ENCODE data around the gene UBR4. TPM values are rescaled to one million over a fixed set of nuclear protein-coding genes. Genes with fewer than 3 reads are reported as not detected.

Gene UBR4
- total and polyA plus RNA-seq, 12 donors: 60.0 to 115 (median 90.6) TPM

DNA sequence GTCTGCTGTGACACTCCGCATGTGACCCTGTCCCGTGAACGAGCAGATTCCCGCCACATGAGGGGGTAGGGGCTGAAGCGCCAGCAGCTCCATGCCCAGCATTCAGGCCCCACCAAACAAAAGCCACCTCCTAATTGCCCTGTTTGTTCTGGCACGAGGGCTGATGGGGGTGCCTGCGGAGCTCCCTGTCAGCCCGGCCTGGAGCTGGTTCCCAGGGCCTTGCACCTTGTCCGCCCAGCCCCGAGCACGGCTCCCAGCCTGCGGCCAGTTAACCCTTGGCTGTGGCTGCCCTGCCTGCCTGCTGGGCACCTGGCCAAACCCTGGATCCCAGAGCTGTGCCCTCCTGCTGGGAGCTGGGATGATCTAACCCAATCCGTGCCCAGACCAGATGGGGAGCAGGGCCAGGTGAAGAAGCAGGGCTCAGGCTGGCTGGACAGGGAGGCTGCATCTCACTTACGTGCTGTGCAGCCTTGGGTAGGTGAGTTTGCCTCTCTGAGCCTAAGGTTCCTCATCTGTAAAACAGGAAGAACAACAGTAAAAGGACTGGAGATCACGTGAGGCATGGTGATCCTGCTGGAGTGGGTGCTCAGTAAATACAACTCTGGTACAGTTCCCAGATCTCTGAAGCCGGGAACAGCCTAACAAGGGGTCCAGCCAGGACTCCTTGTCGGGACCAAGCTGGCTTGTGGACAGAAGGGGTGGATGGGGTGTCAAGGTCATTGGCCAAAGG is 142.7 kb downstream of the UBR4 start:
- H3K27me3 ChIP-seq: peaks cover 0 to 7% (median 0%) of the 10 kb centered on the region in 7 donors
- peaks cover 0 to 1% (median 0%) of the 10 kb centered on the region in 9 donors for H3K36me3 ChIP-seq
- no peak overlapping the region for H3K4me3 ChIP-seq
- ATAC-seq: peak in 1 of 8 donors; percentile 18
- TF ChIP-seq, protein P1, sequence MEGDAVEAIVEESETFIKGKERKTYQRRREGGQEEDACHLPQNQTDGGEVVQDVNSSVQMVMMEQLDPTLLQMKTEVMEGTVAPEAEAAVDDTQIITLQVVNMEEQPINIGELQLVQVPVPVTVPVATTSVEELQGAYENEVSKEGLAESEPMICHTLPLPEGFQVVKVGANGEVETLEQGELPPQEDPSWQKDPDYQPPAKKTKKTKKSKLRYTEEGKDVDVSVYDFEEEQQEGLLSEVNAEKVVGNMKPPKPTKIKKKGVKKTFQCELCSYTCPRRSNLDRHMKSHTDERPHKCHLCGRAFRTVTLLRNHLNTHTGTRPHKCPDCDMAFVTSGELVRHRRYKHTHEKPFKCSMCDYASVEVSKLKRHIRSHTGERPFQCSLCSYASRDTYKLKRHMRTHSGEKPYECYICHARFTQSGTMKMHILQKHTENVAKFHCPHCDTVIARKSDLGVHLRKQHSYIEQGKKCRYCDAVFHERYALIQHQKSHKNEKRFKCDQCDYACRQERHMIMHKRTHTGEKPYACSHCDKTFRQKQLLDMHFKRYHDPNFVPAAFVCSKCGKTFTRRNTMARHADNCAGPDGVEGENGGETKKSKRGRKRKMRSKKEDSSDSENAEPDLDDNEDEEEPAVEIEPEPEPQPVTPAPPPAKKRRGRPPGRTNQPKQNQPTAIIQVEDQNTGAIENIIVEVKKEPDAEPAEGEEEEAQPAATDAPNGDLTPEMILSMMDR (IDR thresholded peaks at IDR 0.05): no peak
- intact Hi-C loops (cut with DNase I): no loop called here
- no peak overlapping the region for H3K27ac ChIP-seq
- no peaks in the 10 kb centered on the region for H3K9me3 ChIP-seq
- peaks cover 0 to 27% (median 8%) of the 10 kb centered on the region in 9 donors for H3K4me1 ChIP-seq
- 49 to 51% methylated on average over 17 of the region's 17 CpGs for WGBS, 2 donors
- no peak for DNase-seq

GRCh38 chr1:19066874-19067181 is 143.2 kb downstream of the UBR4 start:
- no peaks in the 10 kb centered on the region for H3K36me3 ChIP-seq
- no peak overlapping the region for H3K27ac ChIP-seq
- H3K27me3 ChIP-seq: peaks cover 0 to 7% (median 0%) of the 10 kb centered on the region in 7 donors
- TF ChIP-seq, protein P1 (IDR thresholded peaks at IDR 0.05): no peak
- H3K9me3 ChIP-seq: no peaks in the 10 kb centered on the region
- peaks cover 0 to 27% (median 8%) of the 10 kb centered on the region in 9 donors for H3K4me1 ChIP-seq
- H3K4me3 ChIP-seq: no peak overlapping the region
- DNase-seq (no peak), ATAC-seq (peak in 3 of 8 donors; percentile 31 to 39 (median 38))
- intact Hi-C loops (cut with DNase I): no loop called here
- WGBS, 2 donors: 60 to 65% methylated on average over 10 of the region's 10 CpGs

DNA sequence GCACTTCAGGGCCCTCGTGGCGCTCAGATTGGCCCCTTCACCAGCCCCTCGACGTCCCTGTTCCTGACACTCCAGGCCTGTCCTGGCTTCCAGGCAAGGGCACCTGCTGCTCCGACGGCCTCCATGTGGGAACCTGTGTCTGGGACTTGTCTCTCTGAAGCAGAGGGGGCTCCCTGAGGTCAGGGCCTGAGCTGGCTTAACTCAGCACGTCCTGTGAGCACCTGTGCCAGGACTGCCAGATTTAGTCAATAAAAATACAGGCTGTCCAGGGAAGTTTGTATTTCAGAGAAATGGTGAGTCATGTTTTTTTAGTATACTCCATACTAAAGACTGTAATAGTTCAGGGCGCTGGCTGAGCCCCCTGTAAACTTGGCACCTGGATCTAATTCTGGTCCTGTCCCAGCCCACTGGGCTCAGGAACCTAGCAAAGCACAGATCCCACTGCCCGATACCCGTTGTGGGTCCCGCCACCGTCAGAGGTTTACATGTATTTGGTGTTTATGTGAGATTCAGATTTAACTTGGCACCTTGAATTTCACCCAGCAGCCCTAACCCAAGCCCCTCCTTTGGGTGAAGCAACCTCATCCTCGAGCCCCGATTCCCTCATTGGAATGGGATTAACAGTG is 143.7 kb downstream of the UBR4 start:
- Histone ChIP-seq H3K36me3 (no peaks in the 10 kb centered on the region), H3K4me1 (peaks cover 0 to 27% (median 8%) of the 10 kb centered on the region in 9 donors), H3K27me3 (peaks cover 0 to 7% (median 0%) of the 10 kb centered on the region in 7 donors), H3K9me3 (no peaks in the 10 kb centered on the region), H3K27ac (no peak overlapping the region), H3K4me3 (no peak overlapping the region)
- intact Hi-C loops (cut with DNase I): no loop called here
- WGBS, 2 donors: 81 to 83% methylated on average over 14 of the region's 14 CpGs
- no peak for DNase-seq
- TF ChIP-seq, protein P1 (IDR thresholded peaks at IDR 0.05): no peak
- no peak for ATAC-seq

DNA sequence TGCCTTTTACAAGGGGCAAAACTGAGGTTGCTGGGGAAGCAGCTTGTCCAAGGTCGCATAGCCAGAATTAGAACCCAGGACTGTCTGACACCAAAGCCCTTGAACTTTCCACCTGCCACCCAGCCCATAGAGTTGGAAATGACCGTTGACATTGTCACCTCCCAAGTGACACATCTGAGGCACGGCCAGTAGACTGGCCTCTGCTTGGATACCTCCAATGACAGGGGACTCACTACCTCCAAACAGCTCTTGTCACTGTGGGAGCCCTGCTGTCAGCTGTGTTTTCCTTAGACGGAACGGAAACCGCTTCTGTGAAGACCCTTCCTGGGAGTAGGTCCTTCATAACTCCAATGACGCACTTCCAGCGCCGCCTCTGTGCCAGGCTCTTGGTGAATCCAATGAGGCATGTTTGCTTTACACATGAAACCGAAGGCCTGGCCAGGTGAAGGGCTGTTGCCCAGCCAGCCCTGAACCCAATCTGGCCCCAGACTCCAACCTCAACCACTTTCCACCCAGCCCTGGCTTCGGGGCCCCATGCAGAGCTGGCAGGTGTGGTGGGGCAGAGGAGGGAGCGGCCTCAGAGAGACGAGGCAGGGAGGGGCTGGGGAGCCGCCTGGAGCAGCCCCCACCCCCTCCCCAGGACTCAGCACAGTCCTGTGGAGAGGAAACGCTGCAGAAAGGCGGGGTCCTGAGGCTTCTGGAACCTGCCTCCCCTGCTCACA is 144.4 kb downstream of the UBR4 start:
- Histone ChIP-seq H3K4me1 (peaks cover 0 to 27% (median 6%) of the 10 kb centered on the region in 9 donors), H3K9me3 (no peaks in the 10 kb centered on the region), H3K27me3 (peaks cover 0 to 7% (median 0%) of the 10 kb centered on the region in 7 donors), H3K36me3 (no peaks in the 10 kb centered on the region), H3K27ac (no peak overlapping the region), H3K4me3 (no peak overlapping the region)
- 81 to 90% methylated on average over 15 to 16 of the region's 16 CpGs for WGBS, 2 donors
- TF ChIP-seq, protein P1 (IDR thresholded peaks at IDR 0.05): no peak
- DNase-seq (no peak), ATAC-seq (no peak)
- intact Hi-C loops (cut with DNase I): no loop called here

Measured in heart right ventricle (tissue), 16 donors.